ENCODE measurements around the gene SLC4A3. TPM values are rescaled to one million over a fixed set of nuclear protein-coding genes. Genes with fewer than 3 reads are reported as not detected.

The SLC4A3 gene
- total RNA-seq, 1 experiment from 2014 or later: 23.0 TPM

GRCh38 chr2:219614076-219614860 is 13.2 kb upstream of the SLC4A3 start:
- ATAC-seq (no peak), DNase-seq (ENCODE audit: low read depth, low spot score) (no peak)
- POLR2A ChIA-PET: no interaction called here
- Histone ChIP-seq H4K20me1 (ENCODE audit: insufficient read depth) (no peaks in the 10 kb centered on the region), H2AFZ (ENCODE audit: low read depth, low read length, poor library complexity, severe bottlenecking) (no peak overlapping the region), H3K4me2 (ENCODE audit: low read length) (no peak overlapping the region), H3K9me3 (ENCODE audit: control insufficient read depth in 1 of 2, insufficient read depth in 1 of 2, low read depth in 1 of 2, low read length in 2 of 2) (no peaks in the 10 kb centered on the region), H3K27me3 (ENCODE audit: insufficient read depth, low read length) (no peaks in the 10 kb centered on the region), H3K9me2 (ENCODE audit: insufficient read depth) (no peaks in the 10 kb centered on the region), H3K9ac (ENCODE audit: low read length) (no peak overlapping the region), H3K4me3 (replicated peaks in 1 of 2; ENCODE audit: low read depth in 1 of 2, low read length in 2 of 2) (no peak overlapping the region), H3K4me1 (ENCODE audit: control insufficient read depth in 1 of 2, insufficient read depth in 2 of 2, low read length in 2 of 2) (no peaks in the 10 kb centered on the region; a peak in 1 of 4 replicates), H3K27ac (ENCODE audit: low read depth, low read length) (no peak overlapping the region), H3K79me2 (ENCODE audit: insufficient read depth, low read length) (no peaks in the 10 kb centered on the region), H3K36me3 (ENCODE audit: control insufficient read depth in 1 of 2, insufficient read depth in 2 of 2, low read length in 2 of 2) (no peaks in the 10 kb centered on the region)
- RAD21 ChIA-PET (ENCODE audit: low non-redundant PET in 1 of 2, low total read pairs in 2 of 2, uncharacterized antibody in 2 of 2, unreplicated experiment in 2 of 2): no interaction called here
- CTCF ChIA-PET: no interaction called here
- intact Hi-C loops (cut with micrococcal nuclease): no loop called here
- TF ChIP-seq REST (IDR thresholded peaks at IDR 0.05; ENCODE audit: low read depth) (no peak), ELF1 (IDR thresholded peaks at IDR 0.05; ENCODE audit: borderline replicate concordance, low read depth) (no peak), CEBPB (IDR thresholded peaks at IDR 0.05; ENCODE audit: low read depth) (no peak), MAX (IDR thresholded peaks at IDR 0.05) (no peak), ZBTB33 (IDR thresholded peaks at IDR 0.05; ENCODE audit: extremely low read depth, insufficient replicate concordance, low read length) (no peak), SIN3A (IDR thresholded peaks at IDR 0.05; ENCODE audit: low read depth) (no peak), YY1 (IDR thresholded peaks at IDR 0.05; ENCODE audit: extremely low read depth, insufficient replicate concordance, low read depth, low read length) (no peak), SP1 (IDR thresholded peaks at IDR 0.05; ENCODE audit: low read depth) (no peak), EZH2 (IDR thresholded peaks at IDR 0.05) (no peak), FOSL1 (IDR thresholded peaks at IDR 0.05; ENCODE audit: low read depth) (no peak), CBX3 (IDR thresholded peaks at IDR 0.05; ENCODE audit: low read depth) (no peak), ZFX (IDR thresholded peaks at IDR 0.05) (no peak), EZH2phosphoT487 (IDR thresholded peaks at IDR 0.05; ENCODE audit: borderline replicate concordance) (no peak), EGR1 (IDR thresholded peaks at IDR 0.05; ENCODE audit: low read depth) (no peak), JUND (IDR thresholded peaks at IDR 0.05) (no peak), RAD21 (IDR thresholded peaks at IDR 0.05; ENCODE audit: low read depth) (no peak), TCF7L2 (IDR thresholded peaks at IDR 0.05; ENCODE audit: borderline replicate concordance, extremely low read depth, insufficient read depth, insufficient read length) (no peak), ATF3 (IDR thresholded peaks at IDR 0.05) (no peak)
- BruUV-seq (replicated peaks): no TSS peak

Data from HCT116 (cell line).